GM23338 (cell line): ENCODE data around the gene CHIA. TPM values are rescaled to one million over a fixed set of nuclear protein-coding genes. Genes with fewer than 3 reads are reported as not detected.

Experiments
- ATAC-seq: fragments of 200-7000 bp; cut with Tn5 transposase; 3 replicates; pipeline ENCODE4 v1.9.1; 2020
- DNase-seq: peaks from one replicate; pipeline ENCODE4 v3.0.0-alpha.2; 2015; ENCODE audit warnings: low spot score
- H2AFZ ChIP-seq: fragments of 200-600 bp; sonication (generic); 2 replicates; pipeline ENCODE4 v1.8.0; 2016; ENCODE audit warnings: antibody characterized with exemption, mild to moderate bottlenecking, moderate library complexity
- H3F3A ChIP-seq: fragments of 200-600 bp; sonication (generic); replicated peaks from 2 replicates; pipeline ENCODE4 v1.8.0; 2017; ENCODE audit warnings: antibody characterized with exemption, mixed run types, low read depth
- H3K27ac ChIP-seq: fragments of 200-600 bp; sonication (generic); 2 replicates; pipeline ENCODE4 v1.6.1; 2016; ENCODE audit warnings: low read depth
- H3K27me3 ChIP-seq: fragments of 200-600 bp; sonication (generic); 2 replicates; pipeline ENCODE4 v1.8.0; 2016; ENCODE audit warnings: mild to moderate bottlenecking, mixed run types, moderate library complexity; ENCODE audit not compliant: insufficient read depth
- H3K36me3 ChIP-seq: fragments of 200-600 bp; sonication (generic); 2 replicates; pipeline ENCODE4 v1.8.0; 2016; ENCODE audit warnings: mild to moderate bottlenecking; ENCODE audit not compliant: insufficient read depth
- H3K4me1 ChIP-seq: fragments of 200-600 bp; sonication (generic); 2 replicates; pipeline ENCODE4 v1.8.0; 2016; ENCODE audit warnings: mild to moderate bottlenecking, moderate library complexity; ENCODE audit not compliant: insufficient read depth
- H3K4me2 ChIP-seq: fragments of 200-600 bp; sonication (generic); 2 replicates; pipeline ENCODE4 v1.7.1; 2017; ENCODE audit warnings: mixed run types
- H3K4me3 ChIP-seq: fragments of 200-600 bp; sonication (generic); 2 replicates; pipeline ENCODE4 v1.6.1; 2016; ENCODE audit warnings: mixed run types
- H3K79me2 ChIP-seq: fragments of 200-600 bp; sonication (generic); replicated peaks from 2 replicates; pipeline ENCODE4 v1.8.0; 2017; ENCODE audit warnings: mild to moderate bottlenecking; ENCODE audit not compliant: insufficient read depth
- H3K9me2 ChIP-seq: fragments of 200-600 bp; sonication (generic); 2 replicates; pipeline ENCODE4 v1.8.0; 2017; ENCODE audit not compliant: insufficient read depth
- H4K20me1 ChIP-seq: fragments of 200-600 bp; sonication (generic); replicated peaks from 2 replicates; pipeline ENCODE4 v1.8.0; 2017; ENCODE audit warnings: mild to moderate bottlenecking; ENCODE audit not compliant: insufficient read depth
- H3K27ac Mint-ChIP-seq: 2 replicates; pipeline ENCODE4 v1.8.0; 2020; ENCODE audit warnings: inconsistent platforms, mild to moderate bottlenecking, moderate library complexity, mixed read lengths
- H3K27me3 Mint-ChIP-seq: 3 replicates; pipeline ENCODE4 v1.8.0; 2022; ENCODE audit warnings: low read depth, mild to moderate bottlenecking, moderate library complexity, mixed read lengths, inconsistent platforms; ENCODE audit not compliant: insufficient read depth, poor library complexity
- H3K36me3 Mint-ChIP-seq: 3 replicates; pipeline ENCODE4 v1.8.0; 2021; ENCODE audit warnings: low read depth, mild to moderate bottlenecking, inconsistent platforms, moderate library complexity, mixed read lengths
- H3K4me1 Mint-ChIP-seq: 3 replicates; pipeline ENCODE4 v1.8.0; 2020; ENCODE audit warnings: mild to moderate bottlenecking, inconsistent platforms, mixed read lengths
- H3K4me3 Mint-ChIP-seq: 3 replicates; pipeline ENCODE4 v1.8.0; 2021; ENCODE audit warnings: moderate library complexity, mild to moderate bottlenecking, inconsistent platforms, mixed read lengths
- H3K9me3 Mint-ChIP-seq: 3 replicates; pipeline ENCODE4 v1.8.0; 2020; ENCODE audit warnings: moderate library complexity, mild to moderate bottlenecking, inconsistent platforms, mixed read lengths
- CTCF ChIP-seq, 2 experiments: fragments of 200-600 bp in 1 of 2; sonication (generic) in 1 of 2; conservative IDR thresholded peaks; 2 replicates each; pipeline versions ENCODE4 v1.5.1 to v1.6.1; 2016 to 2017; ENCODE audit warnings: antibody characterized with exemption in 2 of 2, low read depth in 2 of 2, mild to moderate bottlenecking in 2 of 2, moderate library complexity in 1 of 2
- EZH2 ChIP-seq: fragments of 200-600 bp; sonication (generic); IDR thresholded peaks from one replicate; pipeline ENCODE4 v1.8.0; 2017; ENCODE audit warnings: antibody characterized with exemption, mild to moderate bottlenecking, low read depth; ENCODE audit not compliant: unreplicated experiment
- EZH2phosphoT487 ChIP-seq: fragments of 200-600 bp; sonication (generic); IDR thresholded peaks from one replicate; pipeline ENCODE4 v1.8.1; 2018; ENCODE audit warnings: antibody characterized with exemption; ENCODE audit not compliant: unreplicated experiment
- NANOG ChIP-seq: IDR thresholded peaks from 2 replicates; pipeline ENCODE4 v1.6.1; 2016; ENCODE audit warnings: antibody characterized with exemption, borderline replicate concordance
- STAT1 ChIP-seq: IDR thresholded peaks from one replicate; pipeline ENCODE4 v1.6.1; 2016; ENCODE audit warnings: antibody characterized with exemption; ENCODE audit not compliant: unreplicated experiment
- ZNF114 ChIP-seq: fragments of 250-450 bp; sonication (Bioruptor Pico); IDR thresholded peaks from 2 replicates; pipeline ENCODE4 v1.5.0; 2020; ENCODE audit warnings: mild to moderate bottlenecking, moderate library complexity
- ZNF331 ChIP-seq: fragments of 250-450 bp; sonication (Bioruptor Pico); IDR thresholded peaks from 2 replicates; pipeline ENCODE4 v1.5.0; 2020; ENCODE audit warnings: low read depth, mild to moderate bottlenecking, moderate library complexity
- ZNF462 ChIP-seq: fragments of 250-450 bp; sonication (Bioruptor Pico); IDR thresholded peaks from 2 replicates; pipeline ENCODE4 v1.5.0; 2020; ENCODE audit warnings: mild to moderate bottlenecking, moderate library complexity
- polyA plus RNA-seq: library from polyadenylated mRNA; unstranded; fragments of >200 nt; fragmentation: Nextera tagmentation; extraction: Ambion mirVana; gene quantifications from 2 replicates; pipeline ENCODE4 v1.2.1, GENCODE V29; 2016
- total RNA-seq: library from RNA; depleted of rRNA; stranded (reverse); fragments of >200 nt; shearing (Covaris generic); gene quantifications from 2 replicates; pipeline ENCODE4 v1.2.3, GENCODE V29; 2014

Gene CHIA
- total and polyA plus RNA-seq, 2 experiments from 2014 or later = not detected

- H3K9me3 Mint-ChIP-seq = no peaks in the 10 kb centered on the region
- H3K27me3 Mint-ChIP-seq = no peaks in the 10 kb centered on the region
- Histone ChIP-seq H4K20me1 (no peaks in the 10 kb centered on the region), H3K4me1 (no peaks in the 10 kb centered on the region), H3K9me2 (0 out of 2 replicates have a peak, but pooled peaks cover 3% of the 10 kb centered on the region), H3K27ac (no peak overlapping the region), H3F3A (no peaks in the 10 kb centered on the region), H3K36me3 (no peaks in the 10 kb centered on the region), H3K4me3 (no peak overlapping the region), H3K27me3 (no peaks in the 10 kb centered on the region), H2AFZ (no peak overlapping the region), H3K79me2 (no peaks in the 10 kb centered on the region), H3K4me2 (no peak overlapping the region)
- H3K4me3 Mint-ChIP-seq = no peak overlapping the region
- no peaks in the 10 kb centered on the region for H3K4me1 Mint-ChIP-seq
- no peak overlapping the region for H3K27ac Mint-ChIP-seq
- DNase-seq = no peak
- no peaks in the 10 kb centered on the region for H3K36me3 Mint-ChIP-seq
- no peak for TF ChIP-seq NANOG
- no peak for TF ChIP-seq EZH2phosphoT487
- no peak for TF ChIP-seq ZNF462 (CRISPR knock-in tag)
- TF ChIP-seq STAT1 = no peak
- TF ChIP-seq ZNF114 (CRISPR knock-in tag) = no peak
- no peak for TF ChIP-seq EZH2
- no peak for TF ChIP-seq ZNF331 (CRISPR knock-in tag)
- no peak for TF ChIP-seq CTCF (conservative IDR thresholded peaks at IDR 0.05; ENCODE audit: low read depth in 2 of 2)
- ATAC-seq = no peak
These were observed 547 bp upstream of the CHIA start for GRCh38 chr1:111290104-111290503.
